Thyroid gland (tissue), 4 donors: ENCODE data around the gene ATF6.

Experiments used
- CTCF ChIP-seq, 6 experiments: fragments of 200-600 bp in 3 of 6; fragments of 450-650 bp in 3 of 6; sonication (generic) in 3 of 6; IDR thresholded peaks; one replicate each; pipeline ENCODE4 v1.5.1; 2016 to 2019; ENCODE audit warnings: antibody characterized with exemption in 6 of 6, mild to moderate bottlenecking in 2 of 6, inconsistent platforms in 1 of 6, moderate library complexity in 1 of 6
- POLR2A ChIP-seq, 2 donors: fragments of 450-650 bp; IDR thresholded peaks; one replicate each; pipeline ENCODE4 v1.6.1; 2017; ENCODE audit warnings: antibody characterized with exemption in 2 of 2, mild to moderate bottlenecking in 2 of 2, moderate library complexity in 1 of 2

GRCh38 chr1:161791904-161792655 is 26.0 kb downstream of the ATF6 start:
- TF ChIP-seq CTCF (IDR thresholded peaks at IDR 0.05): no peak
- no peak for TF ChIP-seq POLR2A (IDR thresholded peaks at IDR 0.05)
